WI38 (cell line): ENCODE results near the gene PRKAA2.

ENCODE experiments used
- H3K4me3 ChIP-seq: 2 replicates; pipeline ENCODE4 v1.5.1; 2011; ENCODE audit warnings: low read depth, mild to moderate bottlenecking, control low read depth, low read length
- TF ChIP-seq, protein P1 (sequence below): IDR thresholded peaks from 2 replicates; pipeline ENCODE4 v1.5.1; 2012; ENCODE audit warnings: low read depth, mild to moderate bottlenecking, control low read depth, low read length

The PRKAA2 gene

DNA sequence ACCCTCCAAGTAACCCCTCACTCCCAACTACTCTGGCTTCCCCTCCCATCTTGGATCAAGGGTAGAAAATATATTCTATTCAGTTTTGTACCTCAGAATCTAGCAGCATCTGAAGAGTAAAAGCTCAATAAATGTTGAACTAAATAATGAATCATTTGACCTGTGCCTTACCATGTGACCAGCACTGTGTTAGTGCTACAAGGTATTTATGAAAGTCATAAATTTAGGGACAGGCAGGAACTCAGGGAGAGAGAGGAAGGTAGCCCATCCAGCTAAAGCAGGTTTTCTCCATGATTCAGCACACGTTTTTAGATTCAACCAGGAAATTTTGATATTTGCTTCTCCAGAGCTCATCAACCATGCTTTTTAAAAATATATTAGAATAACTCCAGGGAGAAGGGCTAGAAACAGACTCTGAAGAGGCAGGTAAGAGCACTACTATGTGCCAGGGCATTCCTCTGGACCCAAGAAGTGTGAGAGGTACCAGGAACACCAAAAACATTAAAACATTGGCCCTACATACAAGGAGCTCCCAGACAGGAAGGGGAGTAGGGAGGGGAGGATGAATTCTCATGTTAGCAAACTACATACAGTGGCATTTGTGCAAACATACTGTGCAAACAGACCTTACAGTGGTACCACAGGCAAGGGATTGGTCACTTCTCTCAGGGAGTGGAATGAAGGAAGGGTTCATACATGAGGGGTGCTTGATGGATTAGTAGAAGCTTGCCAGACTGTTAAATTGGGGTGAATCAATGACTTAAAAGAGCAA is 109.8 kb downstream of the PRKAA2 start:
- H3K4me3 ChIP-seq = no peak overlapping the region
- TF ChIP-seq, protein P1, sequence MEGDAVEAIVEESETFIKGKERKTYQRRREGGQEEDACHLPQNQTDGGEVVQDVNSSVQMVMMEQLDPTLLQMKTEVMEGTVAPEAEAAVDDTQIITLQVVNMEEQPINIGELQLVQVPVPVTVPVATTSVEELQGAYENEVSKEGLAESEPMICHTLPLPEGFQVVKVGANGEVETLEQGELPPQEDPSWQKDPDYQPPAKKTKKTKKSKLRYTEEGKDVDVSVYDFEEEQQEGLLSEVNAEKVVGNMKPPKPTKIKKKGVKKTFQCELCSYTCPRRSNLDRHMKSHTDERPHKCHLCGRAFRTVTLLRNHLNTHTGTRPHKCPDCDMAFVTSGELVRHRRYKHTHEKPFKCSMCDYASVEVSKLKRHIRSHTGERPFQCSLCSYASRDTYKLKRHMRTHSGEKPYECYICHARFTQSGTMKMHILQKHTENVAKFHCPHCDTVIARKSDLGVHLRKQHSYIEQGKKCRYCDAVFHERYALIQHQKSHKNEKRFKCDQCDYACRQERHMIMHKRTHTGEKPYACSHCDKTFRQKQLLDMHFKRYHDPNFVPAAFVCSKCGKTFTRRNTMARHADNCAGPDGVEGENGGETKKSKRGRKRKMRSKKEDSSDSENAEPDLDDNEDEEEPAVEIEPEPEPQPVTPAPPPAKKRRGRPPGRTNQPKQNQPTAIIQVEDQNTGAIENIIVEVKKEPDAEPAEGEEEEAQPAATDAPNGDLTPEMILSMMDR = no peak

- TF ChIP-seq, protein P1 = no peak
These were observed 110.8 kb downstream of the PRKAA2 start for GRCh38 chr1:56755911-56756310.

DNA sequence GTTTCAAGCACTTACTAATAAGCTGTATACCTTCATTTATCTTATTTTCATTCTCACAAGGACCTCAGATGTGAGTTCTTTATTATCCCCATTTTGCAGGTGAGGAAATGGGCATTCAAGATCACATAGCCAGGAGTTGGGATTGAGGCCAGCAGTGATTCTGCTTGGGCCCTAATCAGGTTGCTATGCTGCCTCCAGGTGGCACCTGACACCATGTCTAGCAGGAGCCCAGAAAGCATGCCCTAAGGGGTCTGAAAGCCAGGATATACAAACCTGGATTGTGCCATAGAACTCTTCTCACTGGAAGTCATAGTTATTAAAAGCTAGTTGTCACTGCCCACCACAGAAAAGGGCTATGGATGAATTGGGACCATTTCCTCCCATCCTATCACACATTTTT is 113.0 kb downstream of the PRKAA2 start:
- TF ChIP-seq, protein P1 = no peak
- H3K4me3 ChIP-seq = no peak overlapping the region

More at GRCh38 chr1:56755911-56756310, 110.8 kb downstream of the PRKAA2 start:
- H3K4me3 ChIP-seq = no peak overlapping the region

- no peak overlapping the region for H3K4me3 ChIP-seq
- TF ChIP-seq, protein P1 = no peak
These were observed 113.7 kb downstream of the PRKAA2 start for GRCh38 chr1:56758794-56759193.
